Amniotic epithelial cell (primary cell): ENCODE results near the gene OR52I1.
A peak's percentile ranks its signal among the peaks of the same experiment; 100 is the strongest.

Experiments used
- DNase-seq: peaks from one replicate; pipeline ENCODE4 v3.0.0-alpha.2; 2010; ENCODE audit warnings: low read depth

OR52I1 gene

GRCh38 chr11:4615856-4616444 is 22.1 kb downstream of the OR52I1 start:
- DNase-seq: no peak

- no peak for DNase-seq
These were observed 25.7 kb downstream of the OR52I1 start for GRCh38 chr11:4619514-4619913.

GRCh38 chr11:4626207-4627099 is 32.6 kb downstream of the OR52I1 start:
- DNase-seq: peak; percentile 69

GRCh38 chr11:4636136-4636535 is 42.3 kb downstream of the OR52I1 start:
- no peak for DNase-seq

DNA sequence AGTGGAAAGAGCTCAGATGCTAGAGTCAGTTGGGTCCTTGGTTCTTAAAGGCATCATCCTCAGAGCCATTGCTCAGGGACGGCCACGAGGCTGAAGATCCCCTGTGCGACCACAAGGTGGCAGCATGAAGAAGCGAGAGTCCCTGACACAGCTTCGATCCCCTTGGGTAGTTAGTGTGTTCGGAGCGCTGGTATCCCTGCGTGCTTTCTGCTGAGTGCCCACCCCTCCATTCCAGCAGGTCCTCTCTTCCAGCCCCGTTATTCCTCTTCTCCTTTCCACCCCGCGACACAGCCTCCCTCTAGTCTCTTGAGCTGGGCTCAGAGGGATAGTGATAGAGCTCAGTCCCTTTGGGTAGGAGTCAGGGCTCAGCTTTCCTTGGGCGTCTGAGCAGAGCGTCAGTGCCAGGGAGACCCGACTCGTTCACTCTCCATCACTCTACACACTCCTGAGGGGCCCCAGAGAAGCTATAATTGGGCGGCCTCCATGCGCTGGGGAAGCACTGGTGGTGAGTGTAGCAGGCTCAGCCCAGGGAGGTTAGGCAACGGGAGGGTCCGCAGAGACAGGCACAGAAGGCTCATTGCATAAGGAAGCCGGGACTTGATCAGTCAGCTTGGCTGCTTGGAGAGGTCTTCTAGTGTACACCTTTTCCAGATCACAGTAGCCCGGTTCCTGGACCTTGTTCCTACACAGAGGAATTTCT is 43.3 kb downstream of the OR52I1 start, which contains the start of gene OR51D1:
Gene OR51D1, plus strand, starts transcription at position 516 of the 700 bp plus-strand sequence. CDS start 2,314 bp downstream, outside the sequence.
- DNase-seq: peak; percentile 56

- DNase-seq: no peak
These were observed 43.8 kb downstream of the OR52I1 start for GRCh38 chr11:4637662-4638047.

DNA sequence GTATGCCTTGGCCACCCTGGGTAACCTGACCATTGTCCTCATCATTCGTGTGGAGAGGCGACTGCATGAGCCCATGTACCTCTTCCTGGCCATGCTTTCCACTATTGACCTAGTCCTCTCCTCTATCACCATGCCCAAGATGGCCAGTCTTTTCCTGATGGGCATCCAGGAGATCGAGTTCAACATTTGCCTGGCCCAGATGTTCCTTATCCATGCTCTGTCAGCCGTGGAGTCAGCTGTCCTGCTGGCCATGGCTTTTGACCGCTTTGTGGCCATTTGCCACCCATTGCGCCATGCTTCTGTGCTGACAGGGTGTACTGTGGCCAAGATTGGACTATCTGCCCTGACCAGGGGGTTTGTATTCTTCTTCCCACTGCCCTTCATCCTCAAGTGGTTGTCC is 46.1 kb downstream of the OR52I1 start:
- no peak for DNase-seq

- no peak for DNase-seq
These were observed 47.7 kb downstream of the OR52I1 start for GRCh38 chr11:4641501-4641900.

- DNase-seq: no peak
These were observed 48.2 kb downstream of the OR52I1 start for GRCh38 chr11:4642043-4642442.

GRCh38 chr11:4643076-4643475 is 49.2 kb downstream of the OR52I1 start:
- no peak for DNase-seq

DNA sequence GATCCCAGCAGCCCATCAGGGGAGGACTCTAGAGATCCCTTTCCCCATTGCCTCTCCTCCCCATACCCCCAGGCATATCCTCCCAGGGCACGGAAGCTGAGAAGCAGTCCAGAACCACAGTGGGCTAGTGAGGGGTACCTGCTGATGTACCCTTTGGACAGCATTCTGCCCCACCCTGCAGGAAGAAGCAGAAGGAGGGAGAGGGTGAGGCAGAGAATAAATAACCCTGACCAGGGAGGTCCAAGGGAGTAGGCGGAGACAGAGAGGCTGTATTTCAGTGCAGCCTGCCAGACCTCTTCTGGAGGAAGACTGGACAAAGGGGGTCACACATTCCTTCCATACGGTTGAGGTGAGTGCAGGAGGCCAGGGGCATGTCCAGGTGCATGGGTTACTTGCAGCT is 49.8 kb downstream of the OR52I1 start, which contains the start of gene OR51E1:
Gene OR51E1, plus strand, starts transcription at position 301 of the 400 bp plus-strand sequence. CDS start 8,545 bp downstream, outside the sequence.
- no peak for DNase-seq

DNA sequence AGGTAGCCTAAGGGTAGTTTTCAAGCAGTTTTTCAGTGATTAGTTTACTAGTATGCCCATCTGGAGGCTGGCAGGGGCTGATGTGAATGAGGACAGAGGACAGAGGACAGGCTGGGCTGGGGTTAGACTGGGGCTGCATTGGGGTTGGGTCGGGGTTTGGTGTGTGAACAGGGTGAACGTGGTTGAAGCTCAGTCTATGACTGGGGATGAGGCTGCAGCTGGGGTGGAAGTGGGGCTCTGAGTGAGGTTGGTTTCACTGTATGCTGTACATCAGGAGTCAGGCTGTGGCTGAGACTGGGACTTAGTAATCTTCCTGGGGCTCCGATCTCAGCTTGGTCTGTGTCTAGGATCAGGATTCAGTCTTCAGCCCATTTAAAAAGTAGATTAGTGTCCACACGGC is 50.4 kb downstream of the OR52I1 start:
- no peak for DNase-seq
